Raji (cell line): Measurements from ENCODE around the gene PKD1L1.
A peak's percentile ranks its signal among the peaks of the same experiment; 100 is the strongest.

ENCODE experiments used
- POLR2A ChIP-seq: IDR thresholded peaks from 2 replicates; pipeline ENCODE4 v1.6.1; 2011; ENCODE audit warnings: low read depth, low read length, control low read depth; ENCODE audit not compliant: insufficient read depth

The PKD1L1 gene

GRCh38 chr7:47948141-47948790, at the start of gene PKD1L1:
TSS of gene PKD1L1 (minus strand) at chr7:47948466. CDS start at chr7:47948440, 26 bp downstream.
- TF ChIP-seq POLR2A = no peak

DNA sequence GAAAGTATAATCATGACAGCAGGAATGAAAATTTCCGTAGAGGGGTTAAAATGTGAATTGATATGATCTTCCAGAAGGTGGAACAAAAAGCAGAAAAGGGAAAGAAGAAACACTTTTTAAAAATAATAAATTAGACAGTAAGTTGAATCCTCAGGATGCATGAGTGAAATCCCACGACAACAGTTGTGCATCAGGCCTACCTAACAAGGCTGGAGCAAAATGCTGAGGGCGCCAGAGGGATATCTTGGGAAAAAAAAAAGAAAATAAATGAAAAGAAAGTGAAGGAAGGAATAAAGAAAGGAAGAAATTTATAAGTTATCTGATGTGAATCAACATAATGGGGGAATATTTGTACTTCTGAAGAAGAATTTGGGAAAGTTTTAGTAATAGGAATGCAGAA, 44.2 kb upstream of the PKD1L1 start:
- no peak for TF ChIP-seq POLR2A

DNA sequence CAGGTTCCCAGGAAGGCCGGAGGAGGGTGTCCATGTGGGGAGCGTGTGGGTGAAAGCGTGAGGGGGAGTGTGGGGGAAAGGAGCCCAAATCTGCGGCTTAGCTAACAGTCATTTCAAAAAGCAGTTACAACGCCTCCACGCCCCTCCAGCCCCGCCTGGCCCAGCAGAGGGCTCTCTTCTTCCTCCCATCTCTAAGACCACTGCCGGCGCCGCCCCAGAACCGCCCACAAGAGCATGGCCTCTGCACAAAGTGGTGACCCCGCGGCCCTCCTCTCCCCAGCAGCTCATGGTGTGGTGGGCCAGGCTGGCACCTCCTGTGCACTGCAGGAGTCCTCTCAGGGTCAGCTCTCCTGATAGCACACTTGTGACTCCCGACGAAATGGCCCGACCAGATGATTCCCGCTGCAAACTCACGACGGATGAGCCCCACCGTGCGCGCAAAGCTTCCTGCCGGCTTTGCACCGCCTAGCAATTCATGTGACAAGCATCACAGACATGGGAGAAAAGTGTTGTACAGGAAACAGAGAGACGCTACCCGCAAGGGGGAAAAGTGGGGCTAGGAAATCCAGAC, 43.6 kb upstream of the PKD1L1 start:
- peak; percentile 79 for TF ChIP-seq POLR2A

DNA sequence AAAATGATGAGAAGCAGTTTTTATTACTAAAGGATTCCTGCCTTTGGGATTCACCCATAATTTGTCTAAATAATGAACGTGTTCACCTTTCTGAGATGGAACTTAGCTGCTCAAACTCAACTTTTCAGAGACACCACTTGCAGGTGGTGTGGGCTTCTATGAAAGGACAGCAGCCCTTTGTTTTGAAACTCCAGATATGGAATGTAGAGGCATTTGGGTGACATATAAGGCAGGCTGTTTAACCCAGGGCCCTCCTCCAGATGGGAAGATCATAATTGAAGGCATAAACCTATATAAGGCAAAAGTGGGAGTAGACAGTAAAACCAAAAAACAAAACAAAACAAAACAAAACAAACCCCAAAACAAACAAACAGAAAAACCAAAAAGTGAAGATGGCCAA, 43.0 kb upstream of the PKD1L1 start:
- no peak for TF ChIP-seq POLR2A

- no peak for TF ChIP-seq POLR2A
These were observed 42.3 kb upstream of the PKD1L1 start for GRCh38 chr7:47990592-47990991.

DNA sequence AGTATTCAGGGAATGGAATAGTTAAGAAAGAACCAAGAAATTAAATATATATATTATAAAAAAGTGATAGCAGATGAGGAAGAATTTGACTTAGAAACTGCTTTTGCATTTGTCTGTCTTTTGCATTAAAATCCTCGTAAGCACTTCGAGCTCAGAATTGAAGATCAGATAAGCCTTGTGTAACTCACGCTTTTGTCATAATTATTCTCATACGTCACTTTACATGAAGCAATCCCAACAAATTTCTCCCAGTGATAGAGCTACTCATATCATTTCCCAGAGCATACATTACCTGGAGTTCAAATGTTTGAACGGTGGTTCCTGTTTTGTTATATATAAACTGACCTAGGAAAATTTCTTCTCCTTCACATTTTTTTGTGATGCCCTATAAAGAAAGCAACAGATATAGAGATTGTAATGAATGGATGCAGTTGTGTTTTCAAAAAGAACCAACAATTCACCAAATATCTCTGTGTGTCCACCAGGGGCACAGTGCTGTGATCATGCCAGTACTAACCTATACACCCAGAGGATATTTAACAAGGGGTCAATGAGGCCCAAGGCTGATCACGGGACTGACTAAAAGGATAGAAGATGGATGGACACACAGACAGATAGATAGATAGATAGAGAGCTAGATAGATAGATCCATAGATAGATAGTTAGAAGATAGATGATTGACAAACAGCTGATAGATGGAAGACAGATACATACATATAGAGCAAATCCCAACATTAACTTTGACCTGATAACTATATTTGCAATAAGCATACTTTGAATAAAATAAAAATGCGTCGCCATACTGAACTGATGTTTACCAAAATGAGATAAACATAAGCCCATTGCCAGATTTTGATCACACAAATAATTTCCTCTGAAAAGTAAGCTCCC, 40.5 kb upstream of the PKD1L1 start:
- TF ChIP-seq POLR2A = no peak

DNA sequence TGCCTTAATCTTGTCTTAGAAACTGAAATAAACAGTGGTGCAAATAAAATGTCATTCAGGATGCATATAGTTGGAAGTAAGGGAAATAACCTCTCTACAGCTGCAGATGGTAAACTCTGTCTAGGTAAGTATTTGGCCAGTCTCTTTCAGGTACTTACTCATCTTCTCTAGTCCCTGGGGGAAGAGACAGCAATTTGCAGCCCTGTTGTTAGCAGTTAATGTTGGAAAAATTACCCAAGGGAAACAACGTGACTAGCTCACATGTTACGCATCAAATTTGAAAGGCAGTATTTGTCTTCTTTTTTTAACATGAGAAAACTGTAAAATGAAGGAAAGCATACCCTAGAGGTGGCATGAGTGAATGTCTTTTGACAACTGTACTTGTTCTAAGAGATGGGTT, 34.3 kb upstream of the PKD1L1 start:
- TF ChIP-seq POLR2A = no peak

DNA sequence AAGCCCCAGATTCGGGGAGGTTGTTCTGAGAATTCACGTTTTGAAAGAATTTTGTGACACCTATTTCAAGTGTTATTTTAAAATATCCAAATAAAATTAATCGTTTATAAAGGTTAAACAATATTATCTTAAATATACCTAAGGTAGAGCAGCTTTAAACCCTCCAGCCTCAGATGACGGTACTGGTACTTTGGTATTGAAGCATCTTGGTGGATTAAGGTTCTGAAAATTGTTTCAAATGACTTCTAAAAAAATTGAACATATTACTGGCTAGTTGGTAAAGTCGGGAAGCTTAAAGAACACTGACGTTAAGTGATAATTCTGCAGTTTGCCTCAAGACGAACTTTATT, 31.5 kb upstream of the PKD1L1 start:
- no peak for TF ChIP-seq POLR2A

DNA sequence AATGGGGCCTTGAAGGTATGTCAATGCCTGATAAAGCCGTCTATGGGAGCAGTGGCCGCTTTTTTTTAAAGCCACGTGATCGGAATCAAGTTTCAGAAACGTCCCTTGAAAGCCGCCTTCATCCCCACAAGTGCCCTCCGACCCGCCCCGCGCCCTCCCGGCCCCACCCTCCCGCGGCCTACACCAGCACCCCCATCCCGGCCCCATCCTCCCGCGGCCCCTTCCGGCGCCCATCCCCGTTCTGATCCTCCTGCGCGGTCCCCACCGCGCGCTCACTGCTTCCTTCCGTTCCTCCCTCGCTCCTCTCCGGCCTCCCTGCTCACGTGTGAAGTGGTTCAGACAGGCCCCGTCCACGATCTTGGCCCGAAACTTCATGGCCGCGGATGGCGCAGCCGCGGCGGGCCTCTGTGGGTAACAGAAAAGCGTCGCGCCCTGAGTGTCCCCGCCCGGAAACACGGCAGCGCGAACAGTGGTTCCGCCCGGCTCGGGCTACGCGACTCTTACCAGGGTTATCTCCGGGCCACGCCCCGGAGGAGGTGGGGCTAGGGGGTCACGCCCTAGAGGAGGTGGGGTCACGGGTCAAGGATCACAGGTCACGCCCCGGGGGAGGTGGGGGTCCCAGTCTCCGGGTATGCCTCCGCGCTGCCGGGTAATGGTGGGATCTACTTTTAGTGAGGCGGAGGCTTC, 31.0 kb upstream of the PKD1L1 start, which contains the start of gene HUS1:
Gene HUS1, minus strand, starts transcription at position 471 of the 687 bp plus-strand sequence. Its CDS starts 96 bp downstream, at position 375.
- peak; percentile 75 for TF ChIP-seq POLR2A

DNA sequence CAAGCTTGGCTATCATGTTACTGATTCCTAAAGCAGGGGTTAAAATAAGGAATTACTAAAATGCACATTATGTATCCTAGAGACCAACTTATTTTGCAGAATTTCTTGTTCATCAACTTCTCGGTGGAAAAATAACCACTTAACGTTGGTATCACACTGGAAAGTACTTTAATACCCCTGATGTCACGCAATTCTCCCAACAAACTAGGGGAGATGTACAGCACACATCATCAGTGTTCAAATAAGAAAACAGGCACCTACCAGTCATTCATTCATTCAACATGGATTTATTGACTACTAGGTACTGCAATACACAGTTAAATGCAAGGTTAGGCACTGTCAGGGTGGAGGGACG, 30.5 kb upstream of the PKD1L1 start:
- TF ChIP-seq POLR2A = no peak; the same call in 1 of the 2 replicates

- TF ChIP-seq POLR2A = no peak
These were observed 25.5 kb upstream of the PKD1L1 start for GRCh38 chr7:47973739-47974138.

GRCh38 chr7:47970761-47971160, 22.5 kb upstream of the PKD1L1 start:
- TF ChIP-seq POLR2A = no peak

DNA sequence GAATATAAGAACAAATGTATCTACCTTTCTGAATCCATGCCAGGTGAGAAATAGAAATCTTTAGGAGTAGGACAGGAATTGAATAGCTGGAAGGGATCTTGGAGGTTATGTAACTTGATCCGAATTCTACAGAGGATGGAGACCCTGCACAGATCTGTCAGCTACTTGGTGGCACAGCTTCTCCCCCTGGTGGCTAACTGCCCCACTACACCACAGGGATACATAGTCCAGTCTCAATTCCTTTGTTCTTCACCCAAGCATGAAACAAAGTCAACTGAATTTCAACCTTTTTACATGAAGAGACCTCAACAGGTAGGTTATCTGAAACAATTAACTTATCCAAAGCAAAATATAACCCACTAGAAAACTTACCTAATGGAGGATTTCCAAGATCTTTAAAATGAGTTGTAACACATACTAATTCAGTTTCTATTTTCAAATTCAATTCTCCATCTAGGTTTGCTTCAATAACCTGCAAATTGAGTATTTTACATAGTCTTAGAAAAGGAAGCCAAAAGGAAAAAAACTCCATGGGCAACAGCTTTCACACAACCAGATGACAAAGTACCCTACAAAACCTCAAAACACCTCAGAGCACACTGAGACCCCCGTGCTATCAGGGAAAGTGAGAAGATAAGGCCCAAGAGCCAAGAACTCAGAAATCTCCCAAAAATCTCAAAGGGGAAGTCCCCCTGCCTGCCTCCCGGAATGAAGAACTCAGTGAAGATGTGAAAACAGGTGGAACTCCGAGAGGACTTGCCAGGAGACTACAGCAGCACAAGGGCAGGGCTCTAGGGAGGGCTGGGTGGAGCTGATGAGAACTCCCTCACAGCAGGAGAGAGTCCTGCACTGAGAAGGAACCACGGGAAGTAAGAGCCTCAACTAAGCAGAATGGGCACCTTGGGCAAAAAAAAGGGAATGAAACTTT, 20.8 kb upstream of the PKD1L1 start:
- TF ChIP-seq POLR2A = no peak

DNA sequence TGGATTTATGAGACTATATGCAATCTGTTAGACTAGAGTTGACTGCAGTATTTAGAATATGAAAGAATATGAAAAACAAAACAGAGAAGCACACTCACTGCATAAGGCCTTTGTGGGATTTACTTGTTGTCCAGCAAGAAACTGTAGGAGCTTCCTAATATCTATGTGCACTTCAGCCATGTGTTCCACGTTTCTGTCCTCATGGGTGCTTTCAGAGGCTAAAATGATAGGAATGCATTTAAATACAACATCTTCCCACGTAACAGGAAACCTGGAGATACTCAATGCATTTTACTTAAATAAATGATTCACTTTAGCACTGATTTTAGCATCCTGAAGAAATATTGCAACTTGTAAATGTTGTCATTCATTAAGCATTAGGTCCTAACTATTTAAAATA, 19.4 kb upstream of the PKD1L1 start:
- TF ChIP-seq POLR2A = no peak
